HUDEP-2 (cell line): Measurements from ENCODE around the gene TSPAN14.
"Not testable (repeated sequence)": the region's sequence is repeated elsewhere in the genome, so short reads cannot be mapped to it uniquely, and the experiment has no call there.

Source experiments
- DNase-seq, 76 experiments: peaks; one replicate each; lab custom pipeline; 2025; ENCODE audit not compliant: unreplicated experiment in 76 of 76; lab: John Stamatoyannopoulos, UW

TSPAN14 gene

GRCh38 chr10:80537086-80537735, 83.1 kb downstream of the TSPAN14 start:
- no peak for DNase-seq

GRCh38 chr10:80537736-80538480, 83.8 kb downstream of the TSPAN14 start, which contains the start of gene SH2D4B:
SH2D4B (plus strand) TSS chr10:80537902; CDS start chr10:80538332, 430 bp downstream.
- DNase-seq, result no peak

DNA sequence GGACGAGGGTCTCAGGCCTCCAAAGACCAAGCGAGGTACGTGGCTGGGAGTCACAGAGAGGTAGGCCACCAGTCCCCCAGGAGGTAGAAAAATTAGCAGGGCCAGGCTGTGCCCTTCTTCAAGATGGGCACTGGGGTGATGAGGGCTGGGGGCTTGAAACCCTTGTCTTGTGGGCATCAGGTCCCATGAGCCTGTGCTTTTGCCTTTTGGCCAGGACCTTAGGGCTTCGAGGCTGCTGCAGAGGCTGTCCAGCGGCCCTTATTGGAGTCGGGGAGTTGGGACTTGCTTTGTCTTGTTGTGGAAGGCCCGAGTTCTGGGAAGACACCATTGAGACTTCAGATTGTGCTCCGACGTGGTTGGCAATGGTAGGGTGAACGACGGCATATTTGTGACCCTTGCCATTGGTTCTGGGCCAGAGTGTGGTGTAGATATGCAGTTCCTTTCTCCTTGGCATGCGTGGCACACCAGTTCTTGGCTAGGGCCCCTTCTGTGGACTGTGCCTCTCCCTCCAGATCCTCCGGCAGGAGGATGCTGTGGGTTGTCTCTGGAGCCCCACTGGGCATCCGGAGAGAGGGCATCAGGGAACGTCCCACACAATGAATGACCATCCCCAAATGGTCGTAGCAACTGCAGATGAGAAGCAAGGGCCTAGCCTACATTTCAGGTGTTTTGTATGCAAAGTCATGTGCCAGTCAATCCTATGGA, 84.5 kb downstream of the TSPAN14 start:
- DNase-seq, result no peak

- DNase-seq, result no peak
These were observed 85.4 kb downstream of the TSPAN14 start for GRCh38 chr10:80539421-80540031.

GRCh38 chr10:80540136-80540535, 86.0 kb downstream of the TSPAN14 start:
- no peak for DNase-seq

GRCh38 chr10:80540618-80540980, 86.5 kb downstream of the TSPAN14 start:
- no peak for DNase-seq

GRCh38 chr10:80540981-80541750, 87.1 kb downstream of the TSPAN14 start:
- DNase-seq, result no peak

GRCh38 chr10:80542053-80542452, 87.9 kb downstream of the TSPAN14 start:
- no peak for DNase-seq

GRCh38 chr10:80542652-80543318, 88.7 kb downstream of the TSPAN14 start:
- DNase-seq, result no peak

DNA sequence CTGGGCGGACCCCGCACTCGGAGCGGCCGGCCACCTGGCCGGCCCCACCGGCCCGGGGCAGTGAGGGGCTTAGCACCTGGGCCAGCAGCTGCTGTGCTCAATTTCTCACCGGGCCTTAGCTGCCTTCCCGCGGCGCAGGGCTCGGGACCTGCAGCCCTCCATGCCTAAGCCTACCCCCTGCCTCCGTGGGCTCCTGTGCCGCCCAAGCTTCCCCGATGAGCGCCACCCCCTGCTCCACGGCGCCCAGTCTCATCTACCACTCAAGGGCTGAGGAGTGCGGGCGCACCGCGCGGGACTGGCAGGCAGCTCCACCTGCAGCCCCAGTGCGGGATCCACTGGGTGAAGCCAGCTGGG, 89.2 kb downstream of the TSPAN14 start:
- not testable (repeated sequence) for DNase-seq

DNA sequence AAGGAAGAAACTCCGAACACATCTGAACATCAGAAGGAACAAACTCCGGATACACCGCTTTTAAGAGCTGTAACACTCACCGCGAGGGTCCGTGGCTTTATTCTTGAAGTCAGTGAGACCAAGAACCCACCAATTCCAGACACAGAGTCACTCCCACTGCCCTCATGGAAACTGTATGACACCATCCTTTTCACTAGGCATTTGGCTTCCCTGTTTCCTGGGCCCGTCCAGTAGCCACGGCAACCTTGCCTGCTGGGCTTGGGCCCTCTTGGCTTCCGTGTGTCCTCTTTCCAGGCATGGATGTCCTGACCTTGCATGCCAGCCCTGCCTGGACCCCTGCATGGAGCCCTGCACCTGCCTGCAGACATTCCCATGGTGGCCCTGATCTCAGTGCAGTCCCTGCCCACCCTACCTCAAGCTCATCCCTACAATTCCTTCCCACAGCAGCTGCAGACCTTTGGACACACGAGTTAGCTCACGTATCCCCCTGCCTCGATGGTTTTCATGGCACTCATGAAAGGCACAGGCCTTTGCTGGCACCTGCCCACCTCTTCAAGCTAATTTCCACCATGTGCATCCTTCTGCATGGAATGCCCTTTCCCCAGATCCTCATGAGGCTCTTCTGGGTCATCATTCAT, 90.3 kb downstream of the TSPAN14 start:
- DNase-seq, result no peak

DNA sequence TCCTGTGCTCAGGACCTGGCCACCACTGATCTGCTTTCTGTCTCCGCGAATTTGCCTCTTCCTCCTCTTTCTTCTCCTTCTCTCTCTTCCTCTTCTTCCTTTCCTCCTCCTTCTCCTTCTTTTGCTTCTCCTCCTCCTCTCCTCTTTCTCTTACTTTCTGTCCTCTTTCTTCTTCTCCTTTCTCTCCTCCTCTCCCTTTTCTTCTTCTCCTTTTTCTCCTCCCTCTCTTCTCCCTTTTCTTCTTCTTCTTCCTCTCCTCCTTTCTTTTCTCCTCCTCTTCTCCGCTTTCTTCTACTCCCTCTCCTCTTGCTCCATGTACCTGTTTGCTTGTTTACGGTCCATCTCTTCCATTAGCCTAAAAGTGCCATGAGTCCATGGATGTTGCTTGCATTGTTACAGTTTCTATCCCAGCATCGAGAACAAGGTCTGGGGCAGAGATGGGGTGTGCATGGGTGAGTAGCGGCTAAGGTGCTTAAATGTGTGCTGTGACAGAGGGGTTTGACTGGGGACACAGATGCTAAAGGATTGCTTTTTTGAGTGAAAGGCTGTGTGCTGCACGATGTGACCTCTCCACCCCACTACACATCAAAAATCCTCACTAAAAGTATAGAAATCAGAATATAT, 91.3 kb downstream of the TSPAN14 start:
- no peak for DNase-seq

DNA sequence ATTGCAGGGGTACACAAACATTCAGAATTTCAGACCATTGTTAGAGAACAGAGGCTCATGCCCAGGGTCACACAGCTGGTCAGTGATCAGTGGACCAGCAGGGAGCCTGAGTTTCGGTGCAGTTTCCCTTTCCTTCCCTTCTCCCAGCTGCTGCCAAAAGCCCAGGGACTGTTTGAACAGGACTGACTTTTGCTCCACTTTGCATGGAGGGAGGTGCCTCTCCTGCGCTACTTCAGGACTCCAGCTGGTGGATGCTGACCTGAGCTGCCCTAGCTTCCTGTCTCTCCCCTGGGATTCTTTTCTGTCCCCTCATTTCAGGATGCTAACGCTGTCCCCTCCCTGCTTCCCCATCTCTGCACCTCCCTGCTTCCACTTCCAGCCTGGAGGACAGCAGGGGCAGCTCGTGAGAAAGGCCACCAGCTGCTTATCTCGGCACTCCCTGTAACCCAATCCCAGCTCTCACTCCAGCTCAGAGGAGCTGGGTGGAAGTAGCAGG, 98.1 kb downstream of the TSPAN14 start:
- DNase-seq, result no peak

- no peak for DNase-seq
These were observed 99.3 kb downstream of the TSPAN14 start for GRCh38 chr10:80553436-80553835.

GRCh38 chr10:80554050-80554449, 99.9 kb downstream of the TSPAN14 start:
- DNase-seq, result no peak

- no peak for DNase-seq
These were observed 101.3 kb downstream of the TSPAN14 start for GRCh38 chr10:80555415-80555814.

DNA sequence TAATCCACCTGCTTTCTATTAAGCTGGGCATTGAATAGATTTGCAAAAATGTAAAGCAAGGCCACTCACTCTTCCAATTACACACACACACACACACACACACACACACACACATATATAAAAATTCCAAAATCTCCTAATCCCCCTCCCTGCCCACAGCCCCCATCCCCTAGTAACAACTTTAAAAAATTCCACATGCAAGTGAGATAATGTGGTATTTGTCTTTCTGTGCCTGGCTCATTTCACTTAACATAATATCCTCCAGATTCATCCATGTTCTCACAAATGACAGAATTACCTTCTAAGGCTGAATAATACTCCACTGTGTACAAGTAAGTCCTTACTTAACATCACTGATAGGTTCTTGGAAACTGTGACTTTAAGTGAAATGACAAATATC, 107.8 kb downstream of the TSPAN14 start:
- no peak for DNase-seq

GRCh38 chr10:80567292-80567691, 113.2 kb downstream of the TSPAN14 start:
- no peak for DNase-seq
